Amniotic epithelial cell (primary cell): ENCODE data around the gene MED31.
"Not testable (repeated sequence)": the region's sequence is repeated elsewhere in the genome, so short reads cannot be mapped to it uniquely, and the experiment has no call there.

Experiments
- DNase-seq: peaks from one replicate; pipeline ENCODE4 v3.0.0-alpha.2; 2010; ENCODE audit warnings: low read depth

Gene MED31

DNA sequence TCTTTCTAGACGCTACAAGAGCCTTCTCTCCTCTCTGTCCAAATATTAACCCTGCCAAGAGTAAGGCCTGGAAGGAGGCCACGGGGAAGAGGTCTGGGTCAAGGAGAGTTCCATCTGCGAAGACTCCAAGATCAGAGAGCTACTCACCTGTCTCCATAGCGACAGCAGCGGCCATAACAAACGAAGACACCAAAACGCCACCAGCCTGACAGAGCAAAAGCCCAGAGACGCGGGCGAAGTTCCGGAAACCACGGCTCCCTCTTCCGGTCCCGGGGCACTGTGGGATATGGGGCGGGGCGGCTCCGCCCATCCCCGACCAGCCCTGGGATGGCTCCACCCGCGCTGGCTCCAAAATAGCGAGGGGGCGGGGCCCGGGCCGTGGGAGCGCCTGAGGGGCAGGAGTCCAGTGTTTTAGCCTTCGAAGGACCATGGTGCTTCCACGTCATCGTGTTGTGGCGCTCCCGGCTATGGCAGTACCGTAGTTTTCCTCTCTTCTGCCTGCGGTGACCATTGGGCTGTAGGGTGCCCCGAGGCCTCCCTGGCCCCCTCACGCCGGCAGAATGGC is at the start of gene MED31, which contains the start of gene C17orf100:
MED31 (minus strand) TSS at position 252 of the 565 bp plus-strand sequence; CDS start at position 175, 77 bp downstream.
C17orf100 (plus strand) TSS at position 409 of the 565 bp plus-strand sequence; CDS start at position 561, 152 bp downstream.
- peak; percentile 81 for DNase-seq

DNA sequence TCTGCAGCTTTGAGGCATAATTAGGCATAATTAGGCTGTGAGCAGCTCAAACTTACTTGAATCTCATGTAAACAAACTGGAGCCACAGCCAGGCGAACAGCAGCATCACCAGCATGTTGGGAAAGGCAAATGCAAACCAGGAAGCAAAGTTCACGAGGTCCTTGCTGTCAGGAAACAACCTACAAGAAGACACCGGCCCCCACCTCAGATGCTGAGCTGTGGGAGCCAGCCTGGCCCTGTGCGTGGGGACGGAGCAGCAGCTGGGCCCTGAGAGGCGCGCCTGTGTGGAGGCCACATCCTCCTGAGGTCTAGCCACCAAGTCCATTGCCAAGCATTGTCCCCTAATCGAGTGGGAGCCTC is 49.5 kb upstream of the MED31 start:
- no peak for DNase-seq

DNA sequence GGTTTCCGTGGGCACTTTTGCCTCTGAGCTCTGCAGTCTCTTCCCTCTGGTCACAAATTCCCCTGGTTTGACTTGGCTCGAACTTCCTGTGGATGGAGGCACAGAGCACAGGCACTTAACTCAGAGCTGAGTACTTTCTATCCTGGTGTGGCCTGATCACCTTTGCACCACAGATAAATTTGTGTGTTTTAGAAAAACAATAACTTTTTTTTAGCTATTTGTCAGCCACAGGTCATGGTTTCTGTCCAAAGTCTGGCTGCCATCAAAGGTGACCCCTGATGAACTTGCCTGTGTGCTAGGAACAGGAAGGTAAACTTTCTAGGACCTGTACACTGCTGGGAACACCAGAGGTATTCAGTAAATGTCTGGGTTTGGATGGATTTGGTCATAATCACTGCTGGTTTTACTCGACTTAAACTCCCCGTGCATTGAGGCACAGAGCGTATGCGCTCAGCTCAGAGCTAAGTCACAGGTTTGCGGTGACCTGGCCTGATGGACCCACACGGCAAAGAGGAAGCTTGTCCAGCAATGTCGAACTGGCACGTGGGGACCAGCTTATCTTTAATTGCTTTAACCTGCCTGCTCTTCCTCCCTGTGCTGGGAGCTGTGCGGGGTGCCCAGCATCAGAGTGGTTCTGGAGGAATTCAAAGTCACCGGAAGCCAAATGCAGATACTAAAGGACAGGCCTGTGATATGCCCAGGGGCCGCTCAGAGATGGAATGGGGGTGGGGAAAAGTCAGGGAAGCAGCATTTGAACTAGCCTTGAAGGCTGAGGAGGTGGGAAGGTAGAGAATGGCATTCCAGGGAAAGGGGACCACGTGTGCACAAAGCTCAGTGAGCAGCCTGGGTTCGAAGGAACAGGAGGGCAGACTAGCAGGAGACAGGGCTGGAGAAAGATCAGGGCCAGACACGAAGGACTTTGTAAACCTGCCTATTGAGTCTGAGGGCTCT is 48.9 kb upstream of the MED31 start:
- DNase-seq = no peak

GRCh38 chr17:6698004-6698403 is 46.6 kb upstream of the MED31 start:
- no peak for DNase-seq

- no peak for DNase-seq
Observed at GRCh38 chr17:6696906-6697305, 45.5 kb upstream of the MED31 start.

- DNase-seq = no peak
Observed at GRCh38 chr17:6695565-6695964, 44.2 kb upstream of the MED31 start.

DNA sequence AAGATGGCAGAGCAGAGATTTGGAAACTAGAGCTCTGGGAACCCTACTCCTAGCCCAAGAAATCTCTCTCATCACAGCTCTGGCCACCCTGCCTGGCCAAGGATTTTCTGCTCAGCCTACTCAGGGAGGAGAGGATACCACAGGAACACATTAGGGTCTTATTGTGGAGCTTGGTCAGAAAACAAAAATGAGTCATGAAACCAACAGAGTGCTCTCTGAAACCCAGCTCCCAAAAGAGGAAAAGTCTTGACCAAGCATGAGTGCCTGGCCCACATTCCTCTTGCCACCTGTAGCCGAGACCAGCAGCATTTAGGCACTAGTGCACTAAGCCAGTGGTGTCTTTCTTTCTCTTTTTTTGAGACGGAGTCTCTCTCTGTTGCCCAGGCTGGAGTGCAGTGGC is 43.6 kb upstream of the MED31 start:
- DNase-seq = no peak

GRCh38 chr17:6691958-6692357 is 40.6 kb upstream of the MED31 start:
- not testable (repeated sequence) for DNase-seq

DNA sequence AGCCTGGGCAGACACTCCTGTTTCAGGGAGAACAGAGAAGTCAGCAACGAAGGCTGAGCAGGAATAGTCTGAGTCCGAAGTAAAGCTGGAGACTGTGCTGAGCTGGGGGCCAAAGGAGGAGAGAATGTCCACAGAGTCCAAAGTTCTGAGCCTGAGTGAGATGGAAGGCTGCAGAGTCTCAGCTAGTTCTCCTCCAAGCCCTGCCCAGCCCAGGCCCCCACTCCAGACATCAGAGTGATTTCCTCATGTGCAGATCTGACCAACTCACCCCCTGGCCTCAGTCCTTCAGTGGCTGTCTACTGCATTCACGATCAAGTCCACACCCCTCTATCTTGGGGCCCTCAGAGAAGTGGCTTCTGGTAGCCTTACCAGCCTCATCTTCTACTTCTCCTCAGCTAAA is 40.1 kb upstream of the MED31 start:
- no peak for DNase-seq

DNA sequence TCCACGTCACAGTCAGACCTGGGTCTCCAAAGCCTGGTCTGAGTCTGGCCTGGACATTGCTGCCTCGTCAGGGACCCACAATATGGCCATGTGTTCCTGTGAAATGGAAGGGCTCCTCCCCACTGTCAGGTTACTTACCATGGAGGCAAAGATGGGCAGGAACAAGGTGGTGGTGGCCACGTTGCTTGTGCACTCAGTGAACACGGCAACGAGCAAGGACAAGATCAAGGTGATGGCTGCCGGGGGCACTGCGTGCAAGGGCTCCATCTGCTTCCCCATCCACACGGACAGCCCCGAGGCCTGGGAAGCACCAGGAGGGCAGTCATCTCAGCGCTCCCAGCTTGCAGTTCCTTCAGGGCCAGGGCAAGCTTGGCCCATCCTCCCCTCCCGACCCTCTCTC is 39.2 kb upstream of the MED31 start:
- DNase-seq = no peak

DNA sequence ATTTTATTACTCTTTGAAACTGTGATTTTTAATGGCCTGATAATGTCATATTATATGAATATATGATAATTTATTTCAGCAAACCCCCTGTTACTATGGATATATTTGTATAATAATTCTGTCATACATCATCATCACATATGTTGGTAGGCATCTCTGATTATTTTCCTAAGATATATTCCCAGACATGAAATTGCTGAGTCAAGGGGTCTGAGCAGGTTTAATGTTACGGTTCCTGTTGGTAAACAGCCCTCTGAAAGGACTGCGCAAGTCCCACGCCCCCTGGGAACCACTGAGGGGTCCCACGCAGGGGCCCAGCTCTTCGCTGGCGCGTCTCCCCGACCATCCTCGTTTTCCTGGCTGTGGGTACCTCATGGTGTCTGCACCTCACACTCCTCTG is 37.5 kb upstream of the MED31 start:
- DNase-seq = no peak

GRCh38 chr17:6686026-6686425 is 34.6 kb upstream of the MED31 start:
- no peak for DNase-seq

DNA sequence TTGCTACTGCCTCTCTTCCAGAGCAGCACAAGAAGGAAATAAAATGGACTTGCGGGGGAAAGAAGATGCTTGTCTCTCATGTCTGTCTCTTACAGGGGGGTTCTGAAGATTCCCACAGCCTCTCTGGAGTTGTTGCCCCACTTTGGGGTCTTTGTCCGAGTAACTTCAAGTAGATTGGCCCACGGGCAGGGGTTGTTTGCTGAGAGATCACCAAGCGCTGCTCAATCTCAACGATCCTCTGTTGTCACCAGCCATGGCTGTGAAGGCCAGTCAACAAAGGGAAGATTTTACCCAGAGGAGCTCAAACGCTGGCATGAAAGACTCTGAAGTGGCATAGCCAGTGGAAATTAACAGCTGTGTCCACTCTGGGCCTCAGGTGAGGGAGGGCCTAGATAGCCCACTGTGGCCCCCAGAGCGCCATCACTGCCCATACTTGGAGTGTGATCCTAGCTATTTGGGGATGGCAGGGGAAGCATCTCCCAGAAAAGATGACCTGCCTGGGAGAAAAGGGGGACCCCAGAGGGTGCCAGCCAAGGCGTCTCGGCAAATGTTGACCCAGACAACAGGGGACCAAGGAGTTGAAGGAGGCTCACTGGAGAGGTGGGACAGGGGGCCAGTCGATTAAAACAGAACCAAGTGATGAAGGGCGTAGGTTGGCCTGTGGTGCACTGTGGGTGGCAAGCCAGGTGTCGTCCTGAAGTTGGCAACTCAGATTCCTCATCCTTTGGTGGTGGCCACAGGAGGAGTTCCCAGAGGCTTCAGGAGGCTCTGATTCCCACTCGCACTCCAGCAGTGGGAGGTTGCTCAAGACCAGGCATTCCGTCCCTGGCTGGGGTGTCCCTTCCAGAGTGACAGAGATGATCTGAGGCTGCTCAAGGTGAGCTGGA is 33.7 kb upstream of the MED31 start:
- no peak for DNase-seq

DNA sequence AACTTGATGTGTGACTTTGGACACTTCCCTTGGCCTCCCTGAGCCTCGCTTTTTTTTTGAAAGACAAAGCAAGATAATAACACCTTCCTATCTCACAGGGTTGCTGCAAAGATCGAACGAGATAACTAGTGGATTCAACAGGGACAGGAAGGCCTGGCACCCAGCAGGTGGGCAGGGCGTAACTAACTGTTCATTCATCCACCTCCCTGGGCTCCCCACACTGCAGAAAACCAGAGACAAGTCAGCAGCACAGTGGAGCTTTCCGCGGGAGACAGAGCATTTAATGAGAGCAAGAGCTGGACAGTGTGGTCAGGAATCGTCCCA is 33.0 kb upstream of the MED31 start:
- DNase-seq = no peak

DNA sequence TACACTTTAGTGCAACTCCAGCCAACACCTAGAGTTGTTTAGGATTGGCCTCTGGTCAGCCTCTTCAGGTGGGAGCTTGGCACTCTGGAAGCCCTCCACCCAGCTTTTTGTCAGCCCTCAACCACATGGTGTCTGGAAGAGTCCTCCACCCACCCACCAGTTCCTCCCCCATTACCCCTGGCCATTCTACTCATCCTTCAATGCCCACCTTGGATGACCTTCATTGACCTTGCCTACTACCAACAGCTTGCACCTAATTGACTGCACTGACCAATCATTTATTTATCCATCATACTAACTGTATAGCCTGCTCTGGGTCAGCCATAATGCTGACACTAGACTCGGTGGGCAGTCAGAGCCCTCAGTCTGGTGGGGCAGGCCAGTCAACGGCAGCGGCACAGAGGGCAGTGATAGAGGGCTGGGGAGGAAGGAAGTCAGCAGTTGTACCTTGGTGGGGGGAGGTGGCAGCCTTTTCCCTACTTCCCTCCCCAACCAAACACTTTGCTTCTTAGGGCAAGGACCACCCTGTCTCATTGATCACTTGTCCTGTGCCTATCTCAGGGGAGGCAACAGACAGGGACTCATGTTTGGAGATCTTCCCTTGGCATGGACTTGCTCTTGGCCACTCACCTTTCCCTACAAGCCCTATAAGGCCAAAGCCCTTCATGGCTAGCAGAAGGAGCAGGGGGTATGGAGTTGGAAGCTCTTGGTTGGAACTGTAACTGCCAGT is 32.5 kb upstream of the MED31 start:
- DNase-seq = no peak

- DNase-seq = no peak
Observed at GRCh38 chr17:6683081-6683684, 31.8 kb upstream of the MED31 start.

DNA sequence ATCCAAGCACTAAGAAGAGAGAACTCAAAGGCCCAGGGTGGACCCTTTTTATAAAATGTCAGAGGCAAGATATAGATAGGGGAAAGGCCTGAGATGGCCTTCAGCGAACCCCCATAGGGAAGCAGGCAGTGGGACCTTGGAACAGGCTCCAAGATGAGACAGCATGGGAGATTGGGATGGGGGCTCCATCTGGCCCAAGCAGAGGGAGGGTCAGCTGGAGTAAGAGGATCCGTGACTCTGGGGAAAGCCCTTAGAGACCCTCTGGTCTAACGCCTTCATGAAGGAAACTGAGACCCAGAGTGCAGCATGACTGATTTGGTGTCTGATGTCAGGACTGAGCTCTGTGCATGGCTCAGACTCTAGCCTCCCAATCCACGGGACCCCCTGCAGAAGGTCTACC is 30.9 kb upstream of the MED31 start:
- DNase-seq = no peak

DNA sequence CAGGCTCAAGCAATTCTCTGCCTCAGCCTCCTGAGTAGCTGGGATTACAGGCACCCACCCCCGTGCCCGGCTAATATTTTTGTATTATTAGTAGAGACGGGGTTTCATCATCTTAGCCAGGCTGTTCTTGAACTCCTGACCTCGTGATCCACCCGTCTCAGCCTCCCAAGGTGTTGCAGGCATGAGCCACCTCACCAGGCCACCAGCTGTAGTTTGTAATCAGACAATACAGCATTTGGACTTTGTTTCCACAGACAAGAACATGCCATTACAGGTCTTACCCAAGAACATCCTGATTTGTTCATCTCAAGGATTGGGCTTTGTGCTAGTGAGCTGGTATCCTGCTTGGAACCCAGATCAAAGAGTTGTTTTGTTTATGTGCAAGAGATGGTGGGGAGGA is 30.3 kb upstream of the MED31 start:
- DNase-seq = no peak

- DNase-seq = no peak
Observed at GRCh38 chr17:6681176-6681575, 29.8 kb upstream of the MED31 start.

DNA sequence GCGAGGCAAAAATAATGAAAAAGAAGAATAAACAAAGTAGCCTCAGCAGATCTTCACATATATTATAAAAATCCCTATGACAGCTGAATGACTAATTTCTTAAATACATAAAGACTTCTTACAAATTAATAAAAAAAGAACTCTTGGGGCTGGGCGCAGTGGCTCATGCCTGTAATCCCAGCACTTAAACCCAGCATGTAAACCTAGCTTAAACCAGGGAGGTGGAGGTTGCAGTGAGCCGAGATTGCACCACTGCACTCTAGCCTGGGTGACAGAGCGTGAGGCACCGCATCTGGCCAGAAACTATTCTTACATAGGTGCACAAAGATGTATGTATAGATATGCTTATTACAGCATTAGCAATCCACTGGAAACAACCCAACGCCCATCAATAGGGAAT is 27.8 kb upstream of the MED31 start:
- DNase-seq = no peak

- no peak for DNase-seq
Observed at GRCh38 chr17:6677946-6678345, 26.5 kb upstream of the MED31 start.
